Activated T-cell treated with anti-CD3 and anti-CD28 coated beads for 48 hours (primary cell): ENCODE data around the gene SLC26A8.

ENCODE experiments used
- DNase-seq: peaks from one replicate; pipeline ENCODE4 v3.0.0-alpha.2; 2020; ENCODE audit warnings: low read depth

The SLC26A8 gene

GRCh38 chr6:36023996-36024795 lies at the start of gene SLC26A8:
Gene SLC26A8 (minus strand): TSS chr6:36024641. CDS start chr6:36019707, 4,934 bp downstream.
- no peak for DNase-seq

- DNase-seq, result no peak
These were observed 49.1 kb upstream of the SLC26A8 start for GRCh38 chr6:36073587-36073986.

GRCh38 chr6:36072681-36073080 lies 48.2 kb upstream of the SLC26A8 start:
- no peak for DNase-seq

GRCh38 chr6:36071714-36072113 lies 47.3 kb upstream of the SLC26A8 start:
- DNase-seq, result no peak

GRCh38 chr6:36071281-36071680 lies 46.8 kb upstream of the SLC26A8 start:
- no peak for DNase-seq

- DNase-seq, result no peak
These were observed 45.8 kb upstream of the SLC26A8 start for GRCh38 chr6:36070252-36070651.

- no peak for DNase-seq
These were observed 45.1 kb upstream of the SLC26A8 start for GRCh38 chr6:36069573-36069972.

GRCh38 chr6:36068586-36068985 lies 44.1 kb upstream of the SLC26A8 start:
- no peak for DNase-seq

GRCh38 chr6:36068012-36068392 lies 43.6 kb upstream of the SLC26A8 start:
- no peak for DNase-seq

GRCh38 chr6:36067374-36068011 lies 43.1 kb upstream of the SLC26A8 start:
- DNase-seq, result no peak

GRCh38 chr6:36066817-36067216 lies 42.4 kb upstream of the SLC26A8 start:
- no peak for DNase-seq

- no peak for DNase-seq
These were observed 41.5 kb upstream of the SLC26A8 start for GRCh38 chr6:36065916-36066315.

- no peak for DNase-seq
These were observed 40.4 kb upstream of the SLC26A8 start for GRCh38 chr6:36064770-36065396.

- no peak for DNase-seq
These were observed 39.0 kb upstream of the SLC26A8 start for GRCh38 chr6:36063318-36064060.

GRCh38 chr6:36062247-36062646 lies 37.8 kb upstream of the SLC26A8 start:
- DNase-seq, result no peak

GRCh38 chr6:36061236-36061635 lies 36.8 kb upstream of the SLC26A8 start:
- no peak for DNase-seq

GRCh38 chr6:36056178-36056577 lies 31.7 kb upstream of the SLC26A8 start:
- no peak for DNase-seq

- DNase-seq, result no peak
These were observed 30.5 kb upstream of the SLC26A8 start for GRCh38 chr6:36054956-36055355.

GRCh38 chr6:36054415-36054814 lies 30.0 kb upstream of the SLC26A8 start:
- DNase-seq, result no peak

GRCh38 chr6:36053878-36054277 lies 29.4 kb upstream of the SLC26A8 start:
- no peak for DNase-seq

- no peak for DNase-seq
These were observed 27.7 kb upstream of the SLC26A8 start for GRCh38 chr6:36052097-36052496.

GRCh38 chr6:36050947-36051710 lies 26.7 kb upstream of the SLC26A8 start:
- DNase-seq, result no peak
